Subcutaneous abdominal adipose tissue (tissue), 5 donors: ENCODE measurements around the gene FARSA.

Experiments used
- H3K27ac ChIP-seq: one replicate; pipeline ENCODE4 v1.7.0; 2013; ENCODE audit warnings: low read depth, mild to moderate bottlenecking, inconsistent platforms, low read length, moderate library complexity
- H3K27me3 ChIP-seq, 5 donors: one replicate each; pipeline ENCODE4 v1.7.0; 2013; ENCODE audit warnings: low read length in 5 of 5, inconsistent platforms in 1 of 5; ENCODE audit not compliant: control insufficient read depth in 5 of 5, insufficient read depth in 4 of 5
- H3K36me3 ChIP-seq, 5 donors: one replicate each; pipeline ENCODE4 v1.7.0; 2013; ENCODE audit warnings: low read length in 5 of 5; ENCODE audit not compliant: control insufficient read depth in 5 of 5, insufficient read depth in 5 of 5
- H3K4me1 ChIP-seq, 5 donors: one replicate each; pipeline ENCODE4 v1.7.0; 2013; ENCODE audit warnings: low read length in 5 of 5, mild to moderate bottlenecking in 3 of 5, moderate library complexity in 1 of 5; ENCODE audit not compliant: control insufficient read depth in 5 of 5, insufficient read depth in 5 of 5
- H3K4me3 ChIP-seq, 5 donors: one replicate each; pipeline ENCODE4 v1.7.0; 2013; ENCODE audit warnings: low read length in 5 of 5, low read depth in 1 of 5
- H3K9ac ChIP-seq, 5 donors: one replicate each; pipeline ENCODE4 v1.7.0; 2013; ENCODE audit warnings: low read length in 5 of 5, mild to moderate bottlenecking in 4 of 5, moderate library complexity in 3 of 5
- H3K9me3 ChIP-seq, 5 donors: one replicate each; pipeline ENCODE4 v1.7.0; 2013; ENCODE audit warnings: low read length in 5 of 5; ENCODE audit not compliant: control insufficient read depth in 5 of 5
- donor health status: healthy.
- donor health status: healthy.
- donor health status: healthy.
- donor health status: healthy.
- donor health status: healthy.

FARSA gene

GRCh38 chr19:12884627-12884925 lies 48.9 kb downstream of the FARSA start:
- H3K4me3 ChIP-seq: peak overlapping the region in 2 of 5 donors; percentile 26 to 62
- H3K27me3 ChIP-seq: peaks cover 6 to 26% (median 9%) of the 10 kb centered on the region in 5 donors
- peaks cover 0 to 29% (median 25%) of the 10 kb centered on the region in 5 donors for H3K4me1 ChIP-seq
- peaks cover 5 to 17% (median 10%) of the 10 kb centered on the region in 5 donors for H3K9me3 ChIP-seq
- H3K9ac ChIP-seq: no peak overlapping the region
- no peak overlapping the region for H3K27ac ChIP-seq
- no peaks in the 10 kb centered on the region for H3K36me3 ChIP-seq

DNA sequence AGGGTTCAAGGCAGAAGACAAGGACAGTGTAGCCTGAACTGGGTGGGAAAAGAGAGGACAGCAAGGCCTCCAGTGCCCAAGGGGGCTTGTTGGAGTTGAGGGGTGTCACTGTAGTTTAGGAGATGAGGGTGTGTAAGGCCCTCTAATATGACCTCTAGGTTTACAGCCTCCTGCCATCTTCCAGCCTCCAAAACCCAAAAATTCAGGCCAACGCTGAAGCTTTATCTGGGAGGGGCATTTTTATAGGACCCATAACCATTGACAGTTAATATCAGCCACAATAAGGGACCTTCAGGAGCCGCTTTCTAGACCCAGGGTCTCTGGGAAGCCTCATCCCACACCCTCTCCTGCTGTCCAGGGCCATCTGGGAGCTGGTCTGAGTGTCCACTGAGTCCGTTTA lies 49.3 kb downstream of the FARSA start:
- H3K27me3 ChIP-seq: peaks cover 6 to 26% (median 9%) of the 10 kb centered on the region in 5 donors
- no peak overlapping the region for H3K27ac ChIP-seq
- H3K4me3 ChIP-seq: peak overlapping the region in 1 of 5 donors; percentile 26

DNA sequence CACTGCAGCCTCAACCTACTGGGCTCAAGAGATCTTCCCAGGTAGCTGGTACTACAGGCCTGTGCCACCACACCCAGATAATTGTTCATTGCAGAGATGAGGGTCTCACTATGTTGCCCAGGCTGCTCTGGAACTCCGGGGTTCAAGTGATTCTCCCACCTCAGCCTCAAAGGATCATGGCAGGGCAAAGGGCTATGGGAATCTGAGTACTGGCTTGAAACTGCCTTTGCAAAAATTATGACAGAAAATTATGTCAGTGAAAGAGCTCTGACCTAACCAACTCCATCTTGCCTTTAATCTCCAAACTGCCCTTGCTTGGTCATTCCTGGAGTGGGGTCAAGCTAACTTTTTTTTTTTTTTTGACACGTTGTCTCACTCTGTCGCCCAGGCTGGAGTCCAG lies 50.9 kb downstream of the FARSA start:
- peaks cover 6 to 26% (median 9%) of the 10 kb centered on the region in 5 donors for H3K27me3 ChIP-seq
- no peak overlapping the region for H3K4me3 ChIP-seq
- H3K36me3 ChIP-seq: peaks cover 4 to 12% (median 10%) of the 10 kb centered on the region in 5 donors
- H3K9ac ChIP-seq: no peak overlapping the region
- H3K4me1 ChIP-seq: peaks cover 0 to 35% (median 27%) of the 10 kb centered on the region in 5 donors
- H3K9me3 ChIP-seq: peaks cover 5 to 17% (median 10%) of the 10 kb centered on the region in 5 donors
- H3K27ac ChIP-seq: no peak overlapping the region

More for the DNA sequence above, 49.3 kb downstream of the FARSA start:
- H3K9ac ChIP-seq: no peak overlapping the region
- no peaks in the 10 kb centered on the region for H3K36me3 ChIP-seq
- peaks cover 5 to 17% (median 10%) of the 10 kb centered on the region in 5 donors for H3K9me3 ChIP-seq
- H3K4me1 ChIP-seq: peaks cover 0 to 29% (median 25%) of the 10 kb centered on the region in 5 donors

GRCh38 chr19:12881172-12881808 lies 52.2 kb downstream of the FARSA start, which contains the start of gene DNASE2:
DNASE2 (minus strand) TSS chr19:12881449; CDS start chr19:12881375, 74 bp downstream.
- Histone ChIP-seq H3K9ac (peak within 1 kb of the TSS in 4 of 5 donors; percentile 70 to 87 (median 78)), H3K36me3 (peaks cover 4 to 17% (median 10%) of the 10 kb centered on the region in 5 donors), H3K9me3 (peaks cover 5 to 17% (median 10%) of the 10 kb centered on the region in 5 donors), H3K4me3 (peak within 1 kb of the TSS; percentile 74 to 90 (median 82)), H3K4me1 (peaks cover 0 to 35% (median 27%) of the 10 kb centered on the region in 5 donors), H3K27me3 (peaks cover 6 to 18% (median 9%) of the 10 kb centered on the region in 5 donors), H3K27ac (peak within 1 kb of the TSS; percentile 70)

DNA sequence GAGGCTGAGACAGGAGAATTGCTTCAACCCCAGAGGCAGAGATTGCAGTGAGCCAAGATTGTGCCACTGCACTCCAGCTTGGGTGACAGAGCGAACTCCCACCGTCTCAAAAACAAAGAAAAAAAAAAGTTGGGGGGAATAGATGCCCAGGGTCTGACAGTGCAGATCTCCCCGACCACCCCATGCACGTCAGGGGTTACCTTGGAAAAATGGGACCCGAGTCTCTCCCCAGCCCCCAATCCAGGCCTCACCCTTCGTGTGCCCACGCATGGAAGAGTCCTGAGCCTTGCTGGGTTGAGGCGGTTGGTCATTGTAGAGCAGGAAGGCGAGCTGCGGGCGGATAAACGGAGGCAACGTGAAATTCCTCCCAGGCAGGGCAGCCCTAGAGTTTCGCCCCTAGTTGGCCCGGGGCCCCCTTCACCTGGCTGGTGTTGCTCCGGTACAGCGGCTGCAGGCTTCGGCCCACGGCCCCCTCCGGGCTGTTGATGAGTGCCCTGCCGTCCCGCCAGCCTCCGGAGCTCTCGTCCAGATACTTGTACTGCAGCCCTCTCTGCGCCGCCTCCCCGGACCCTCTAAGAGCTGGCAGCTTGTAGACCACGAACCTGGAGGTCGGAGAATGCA lies 52.9 kb downstream of the FARSA start:
- peaks cover 4 to 24% (median 16%) of the 10 kb centered on the region in 5 donors for H3K36me3 ChIP-seq
- peaks cover 3 to 12% (median 9%) of the 10 kb centered on the region in 5 donors for H3K27me3 ChIP-seq
- H3K4me1 ChIP-seq: peaks cover 0 to 31% (median 23%) of the 10 kb centered on the region in 5 donors
- H3K27ac ChIP-seq: peak overlapping the region; percentile 70
- H3K4me3 ChIP-seq: peak overlapping the region; percentile 74 to 90 (median 82)
- peak overlapping the region in 4 of 5 donors; percentile 70 to 87 (median 78) for H3K9ac ChIP-seq
- peaks cover 5 to 17% (median 10%) of the 10 kb centered on the region in 5 donors for H3K9me3 ChIP-seq

- Histone ChIP-seq H3K27me3 (no peaks in the 10 kb centered on the region), H3K36me3 (peaks cover 4 to 36% (median 25%) of the 10 kb centered on the region in 5 donors), H3K9ac (no peak overlapping the region), H3K27ac (no peak overlapping the region), H3K4me1 (peaks cover 0 to 17% (median 5%) of the 10 kb centered on the region in 5 donors), H3K9me3 (peaks cover 0 to 5% (median 0%) of the 10 kb centered on the region in 5 donors), H3K4me3 (no peak overlapping the region)
These were observed 58.4 kb downstream of the FARSA start for GRCh38 chr19:12875086-12875485.

DNA sequence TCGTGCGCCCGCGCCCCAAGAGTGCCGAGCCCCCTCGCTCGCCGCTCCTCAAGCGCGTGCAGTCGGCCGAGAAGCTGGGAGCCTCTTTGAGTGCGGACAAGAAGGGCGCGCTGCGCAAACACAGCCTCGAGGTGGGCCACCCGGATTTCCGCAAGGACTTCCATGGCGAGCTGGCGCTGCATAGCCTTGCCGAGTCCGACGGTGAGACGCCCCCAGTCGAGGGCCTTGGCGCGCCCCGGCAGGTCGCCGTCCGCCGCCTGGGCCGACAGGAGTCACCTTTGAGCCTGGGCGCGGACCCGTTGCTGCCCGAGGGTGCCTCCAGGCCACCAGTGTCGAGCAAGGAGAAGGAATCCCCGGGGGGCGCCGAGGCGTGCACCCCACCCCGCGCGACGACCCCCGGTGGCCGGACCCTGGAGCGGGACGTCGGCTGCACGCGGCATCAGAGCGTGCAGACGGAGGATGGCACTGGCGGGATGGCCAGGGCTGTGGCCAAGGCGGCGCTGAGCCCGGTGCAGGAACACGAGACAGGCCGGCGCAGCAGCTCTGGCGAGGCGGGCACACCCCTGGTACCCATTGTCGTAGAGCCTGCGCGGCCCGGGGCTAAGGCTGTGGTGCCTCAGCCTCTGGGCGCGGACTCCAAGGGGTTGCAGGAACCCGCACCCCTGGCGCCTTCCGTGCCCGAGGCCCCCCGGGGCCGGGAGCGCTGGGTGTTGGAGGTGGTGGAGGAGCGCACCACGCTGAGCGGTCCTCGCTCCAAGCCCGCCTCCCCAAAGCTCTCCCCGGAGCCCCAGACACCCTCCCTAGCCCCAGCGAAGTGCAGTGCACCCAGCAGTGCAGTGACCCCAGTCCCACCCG lies 59.4 kb downstream of the FARSA start:
- peaks cover 4 to 36% (median 25%) of the 10 kb centered on the region in 5 donors for H3K36me3 ChIP-seq
- H3K27me3 ChIP-seq: peaks cover 0 to 1% (median 0%) of the 10 kb centered on the region in 5 donors
- H3K9me3 ChIP-seq: peaks cover 0 to 5% (median 0%) of the 10 kb centered on the region in 5 donors
- H3K27ac ChIP-seq: no peak overlapping the region
- H3K4me1 ChIP-seq: peaks cover 0 to 17% (median 4%) of the 10 kb centered on the region in 5 donors
- H3K9ac ChIP-seq: no peak overlapping the region
- no peak overlapping the region for H3K4me3 ChIP-seq

- Histone ChIP-seq H3K4me3 (peak overlapping the region in 3 of 5 donors; percentile 8 to 57 (median 39)), H3K36me3 (peaks cover 4 to 30% (median 19%) of the 10 kb centered on the region in 5 donors), H3K27ac (no peak overlapping the region), H3K27me3 (peaks cover 0 to 8% (median 5%) of the 10 kb centered on the region in 5 donors), H3K9ac (no peak overlapping the region), H3K4me1 (peaks cover 0 to 12% (median 4%) of the 10 kb centered on the region in 5 donors), H3K9me3 (peaks cover 0 to 5% (median 0%) of the 10 kb centered on the region in 5 donors)
These were observed 60.3 kb downstream of the FARSA start for GRCh38 chr19:12872941-12873890.
